C4-2B (cell line): ENCODE results near the gene RRAD.
"Not testable (repeated sequence)": the region's sequence is repeated elsewhere in the genome, so short reads cannot be mapped to it uniquely, and the experiment has no call there.

Source experiments
- H3K27ac ChIP-seq: fragments of 450-650 bp; 2 replicates; pipeline ENCODE4 v1.5.1; 2017
- CTCF ChIP-seq: fragments of 450-650 bp; conservative IDR thresholded peaks from 2 replicates; pipeline ENCODE4 v1.5.1; 2017; ENCODE audit warnings: mild to moderate bottlenecking
- ZFX ChIP-seq: fragments of 450-650 bp; IDR thresholded peaks from 2 replicates; pipeline ENCODE4 v1.6.1; 2017

The RRAD gene, protein sequence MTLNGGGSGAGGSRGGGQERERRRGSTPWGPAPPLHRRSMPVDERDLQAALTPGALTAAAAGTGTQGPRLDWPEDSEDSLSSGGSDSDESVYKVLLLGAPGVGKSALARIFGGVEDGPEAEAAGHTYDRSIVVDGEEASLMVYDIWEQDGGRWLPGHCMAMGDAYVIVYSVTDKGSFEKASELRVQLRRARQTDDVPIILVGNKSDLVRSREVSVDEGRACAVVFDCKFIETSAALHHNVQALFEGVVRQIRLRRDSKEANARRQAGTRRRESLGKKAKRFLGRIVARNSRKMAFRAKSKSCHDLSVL

GRCh38 chr16:66925322-66925840 lies at the start of gene RRAD:
TSS of gene RRAD (minus strand) at chr16:66925535. CDS start at chr16:66925179, 356 bp downstream.
- no peak for TF ChIP-seq ZFX
- TF ChIP-seq CTCF: no peak
- no peak within 1 kb of the TSS for H3K27ac ChIP-seq

GRCh38 chr16:66974932-66975246 lies 49.6 kb upstream of the RRAD start:
- H3K27ac ChIP-seq: not testable (repeated sequence)

DNA sequence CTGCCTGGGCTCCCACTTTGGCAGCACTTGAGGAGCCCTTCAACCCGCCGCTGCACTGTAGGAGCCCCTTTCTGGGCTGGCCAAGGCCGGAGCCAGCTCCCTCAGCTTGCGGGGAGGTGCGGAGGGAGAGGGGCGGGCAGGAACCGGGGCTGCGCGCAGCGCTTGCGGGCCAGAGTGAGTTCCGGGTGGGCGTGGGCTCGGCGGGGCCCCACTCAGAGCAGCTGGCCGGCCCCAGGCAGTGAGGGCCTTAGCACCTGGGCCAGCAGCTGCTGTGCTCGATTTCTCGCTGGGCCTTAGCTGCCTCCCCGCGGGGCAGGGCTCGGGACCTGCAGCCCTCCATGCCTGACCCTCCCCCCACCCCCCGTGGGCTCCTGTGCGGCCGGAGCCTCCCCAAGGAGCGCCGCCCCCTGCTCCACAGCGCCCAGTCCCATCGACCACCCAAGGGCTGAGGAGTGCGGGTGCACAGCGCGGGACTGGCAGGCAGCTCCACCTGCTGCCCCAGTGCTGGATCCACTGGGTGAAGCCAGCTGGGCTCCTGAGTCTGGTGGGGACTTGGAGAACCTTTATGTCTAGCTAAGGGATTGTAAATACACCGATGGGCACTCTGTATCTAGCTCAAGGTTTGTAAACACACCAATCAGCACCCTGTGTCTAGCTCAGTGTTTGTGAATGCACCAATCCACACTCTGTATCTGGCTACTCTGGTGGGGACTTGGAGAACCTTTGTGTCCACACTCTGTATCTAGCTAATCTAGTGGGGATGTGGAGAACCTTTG lies 49.0 kb upstream of the RRAD start:
- H3K27ac ChIP-seq: not testable (repeated sequence)

GRCh38 chr16:66973716-66974115 lies 48.4 kb upstream of the RRAD start:
- no peak overlapping the region for H3K27ac ChIP-seq
- no peak for TF ChIP-seq ZFX
- TF ChIP-seq CTCF: no peak

GRCh38 chr16:66972983-66973382 lies 47.6 kb upstream of the RRAD start:
- TF ChIP-seq ZFX (no peak), CTCF (no peak)

GRCh38 chr16:66970775-66971720 lies 45.7 kb upstream of the RRAD start:
- no peak overlapping the region for H3K27ac ChIP-seq
- no peak for TF ChIP-seq CTCF
- TF ChIP-seq ZFX: no peak

More at GRCh38 chr16:66972983-66973382, 47.6 kb upstream of the RRAD start:
- H3K27ac ChIP-seq: no peak overlapping the region

- H3K27ac ChIP-seq: no peak overlapping the region
- TF ChIP-seq CTCF (no peak), ZFX (no peak)
Observed at GRCh38 chr16:66968847-66969246, 43.5 kb upstream of the RRAD start.

- H3K27ac ChIP-seq: no peak overlapping the region
- TF ChIP-seq ZFX: no peak
- no peak for TF ChIP-seq CTCF
Observed at GRCh38 chr16:66964049-66964448, 38.7 kb upstream of the RRAD start.
